HG03025 (cell line): ENCODE data around the gene TMBIM1.

Source experiments
- ATAC-seq: cut with Tn5 transposase; IDR thresholded peaks from one replicate; pipeline ENCODE4 v1.9.1; 2021; ENCODE audit warnings: mild to moderate bottlenecking, moderate library complexity; ENCODE audit not compliant: unreplicated experiment, low FRiP score

The TMBIM1 gene, protein sequence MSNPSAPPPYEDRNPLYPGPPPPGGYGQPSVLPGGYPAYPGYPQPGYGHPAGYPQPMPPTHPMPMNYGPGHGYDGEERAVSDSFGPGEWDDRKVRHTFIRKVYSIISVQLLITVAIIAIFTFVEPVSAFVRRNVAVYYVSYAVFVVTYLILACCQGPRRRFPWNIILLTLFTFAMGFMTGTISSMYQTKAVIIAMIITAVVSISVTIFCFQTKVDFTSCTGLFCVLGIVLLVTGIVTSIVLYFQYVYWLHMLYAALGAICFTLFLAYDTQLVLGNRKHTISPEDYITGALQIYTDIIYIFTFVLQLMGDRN

DNA sequence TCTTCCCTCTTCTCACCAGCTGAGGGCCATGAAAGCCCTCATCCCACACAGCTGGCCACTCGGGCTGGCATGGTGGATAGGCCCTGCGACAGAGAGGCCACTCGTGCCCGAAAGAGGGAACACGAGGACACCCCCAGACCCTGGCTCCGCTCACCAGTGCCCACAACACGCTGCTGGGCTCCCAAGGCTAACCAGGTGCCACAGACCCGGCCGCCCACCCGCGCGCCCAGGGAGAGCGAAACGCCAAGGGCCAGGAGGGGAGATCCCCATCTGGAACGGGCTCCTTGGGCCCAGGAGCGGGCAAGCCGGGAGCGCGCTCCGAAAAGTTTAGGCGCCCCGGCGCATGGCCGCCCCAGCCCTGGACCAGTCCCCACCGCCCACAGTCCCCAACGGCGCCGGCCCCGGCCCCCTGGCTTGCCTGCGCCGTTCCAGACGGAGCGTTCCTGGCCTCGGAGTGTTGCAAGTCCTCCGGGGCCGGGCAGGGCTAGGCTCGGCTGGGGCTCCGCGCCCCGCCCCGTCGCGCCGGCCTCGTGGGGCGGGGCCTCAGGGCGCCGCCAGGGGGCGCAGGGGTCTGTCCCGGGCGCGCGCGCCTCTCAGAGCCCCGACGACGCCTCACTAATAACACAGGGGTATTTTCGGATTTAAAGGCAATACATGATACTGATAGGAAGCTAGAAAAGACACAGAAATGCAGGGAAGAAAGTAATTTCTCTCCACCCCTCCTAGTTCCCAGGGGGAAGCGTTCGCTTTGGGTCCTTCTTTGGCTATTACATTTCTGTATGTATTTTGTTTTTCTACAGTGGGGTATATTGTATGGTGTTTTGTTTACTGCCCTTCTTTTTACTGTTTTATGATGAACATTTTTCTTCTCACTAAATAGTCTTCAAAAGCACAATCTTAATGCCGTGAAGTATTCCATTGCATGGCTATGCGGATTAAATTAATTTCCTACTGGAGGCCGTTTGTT is at the start of gene TMBIM1:
TSS of gene TMBIM1 (minus strand) at position 456 of the 967 bp plus-strand sequence. CDS start 10,362 bp downstream, outside the sequence.
- peak; percentile 68 for ATAC-seq

DNA sequence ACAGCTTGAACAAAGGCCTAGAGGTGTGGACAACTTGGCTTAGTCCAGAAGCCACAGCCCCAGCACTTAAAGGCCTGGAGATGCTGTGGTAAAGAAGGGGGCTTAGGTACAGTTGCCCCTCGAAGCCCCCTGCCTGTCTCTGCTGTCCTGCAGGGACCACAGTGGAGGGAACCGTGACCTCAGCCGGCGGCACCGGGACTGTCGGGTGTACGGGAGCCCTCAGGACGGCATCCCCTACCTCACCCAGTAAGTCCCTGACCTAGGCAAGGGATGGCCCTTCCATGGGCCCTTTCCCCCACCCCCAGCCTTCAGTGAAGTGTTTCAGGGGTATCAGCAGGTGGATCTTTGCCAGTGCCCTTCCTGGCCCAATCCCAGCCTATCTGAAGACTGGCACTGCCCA is 49.1 kb upstream of the TMBIM1 start:
- ATAC-seq = no peak

DNA sequence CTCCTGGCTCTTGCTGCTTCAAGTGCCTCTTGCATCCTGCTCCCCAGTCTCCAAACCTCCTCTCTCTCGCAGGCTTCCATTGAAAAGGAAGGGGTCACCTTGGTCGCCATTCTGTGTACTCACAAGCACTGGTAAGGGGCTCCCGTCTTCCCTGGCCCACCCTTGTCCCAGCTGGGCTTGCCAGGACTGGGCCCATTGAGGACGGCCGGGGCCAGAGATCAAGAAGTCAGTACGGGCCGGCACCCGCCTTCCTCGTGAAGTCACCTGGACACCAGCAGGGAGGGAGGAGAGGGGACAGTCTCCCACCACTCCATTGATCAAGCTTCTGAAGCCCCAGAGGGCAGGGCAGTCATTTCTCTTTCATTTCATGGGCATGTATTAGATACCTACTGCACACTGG is 48.4 kb upstream of the TMBIM1 start:
- ATAC-seq = no peak

DNA sequence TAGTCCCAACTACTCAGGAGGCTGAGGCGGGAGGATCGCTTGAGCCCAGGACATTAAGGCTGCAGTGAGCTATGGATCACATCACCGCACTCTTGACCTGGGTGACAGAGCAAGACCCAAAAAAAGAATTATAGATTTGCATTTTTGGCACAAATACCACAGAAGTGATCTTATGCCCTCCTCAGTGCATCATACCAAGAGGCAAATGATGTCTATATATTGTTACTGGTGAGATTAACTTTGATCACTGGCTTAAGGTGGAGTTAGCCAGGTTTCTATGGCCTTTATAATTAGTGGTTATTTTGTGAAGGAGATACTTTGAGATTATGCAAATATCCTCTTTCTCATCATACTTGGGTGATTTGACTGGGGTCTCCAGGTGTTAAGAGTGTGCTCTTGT is 42.2 kb upstream of the TMBIM1 start:
- no peak for ATAC-seq

DNA sequence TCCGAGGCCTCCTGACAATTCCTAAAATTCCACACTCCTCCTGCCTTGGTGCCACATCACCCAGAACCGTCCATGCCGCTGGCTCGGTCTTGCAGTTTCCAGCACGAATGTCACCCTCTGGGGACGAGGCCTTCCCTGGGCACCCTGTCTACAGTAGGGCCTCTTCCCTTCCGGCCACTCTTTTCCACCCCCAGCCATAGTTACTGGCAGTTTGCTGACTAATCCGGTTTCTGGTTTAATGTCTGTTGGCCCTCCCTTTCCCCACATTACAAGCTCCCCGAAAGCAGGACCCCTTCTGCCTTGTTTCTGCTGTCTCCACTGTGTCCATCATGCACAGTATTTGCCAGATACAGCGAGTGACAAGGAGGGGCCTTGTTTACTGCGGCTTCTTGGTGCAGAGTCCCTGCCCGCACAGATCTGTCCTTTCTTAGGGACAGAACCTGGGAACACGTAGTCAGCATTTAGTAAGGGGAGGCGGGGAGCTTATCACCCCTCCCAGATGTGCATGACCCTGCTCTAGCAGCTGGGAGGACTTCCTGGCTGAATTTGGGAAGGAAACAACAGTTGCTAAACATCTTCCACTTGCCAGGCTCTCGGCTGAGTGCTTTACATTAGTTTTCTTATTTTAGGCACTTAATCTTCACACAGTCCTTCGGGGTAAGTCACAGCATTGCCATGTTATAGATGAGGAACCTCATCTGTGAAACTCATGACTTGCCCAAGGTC is 40.8 kb upstream of the TMBIM1 start:
- ATAC-seq = no peak

DNA sequence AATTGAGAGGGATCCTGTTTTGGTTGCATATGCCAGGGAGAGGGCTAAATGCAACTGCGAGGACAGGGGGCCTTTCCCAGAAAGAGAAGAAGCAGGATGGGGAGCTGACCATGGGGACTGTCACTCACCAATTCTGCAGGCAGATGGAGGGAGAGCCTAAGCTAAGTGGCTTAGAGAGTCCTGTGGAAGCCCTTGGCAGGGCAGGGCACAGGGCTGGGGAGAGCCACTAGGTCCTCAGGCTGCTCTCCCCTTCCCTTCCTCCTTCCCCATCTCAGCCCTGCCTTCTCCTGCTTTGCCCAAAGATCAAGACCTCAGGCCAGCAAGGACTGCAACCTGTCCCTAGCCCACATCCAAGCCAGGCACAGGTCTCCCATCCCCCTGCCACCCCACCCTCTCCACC is 40.0 kb upstream of the TMBIM1 start:
- ATAC-seq = no peak

DNA sequence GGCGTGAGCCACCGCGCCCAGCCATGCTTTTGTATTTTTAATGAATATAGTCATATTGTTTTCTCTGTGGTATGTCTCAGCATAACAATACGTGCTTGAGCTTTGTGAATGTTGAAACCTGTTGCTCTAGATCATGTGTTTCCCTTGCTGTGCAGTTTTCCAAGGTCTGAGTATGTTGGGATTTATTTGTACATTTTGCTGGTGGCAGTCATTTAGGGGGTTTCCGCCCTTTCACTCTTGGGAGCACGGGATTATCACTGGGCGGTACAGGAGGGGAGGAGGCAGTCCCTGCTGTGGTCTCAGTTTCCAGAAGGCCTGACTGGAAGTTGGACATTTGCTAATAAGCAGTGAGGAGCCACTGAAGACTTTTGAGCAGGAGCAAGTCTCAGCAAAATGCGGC is 39.4 kb upstream of the TMBIM1 start:
- no peak for ATAC-seq

DNA sequence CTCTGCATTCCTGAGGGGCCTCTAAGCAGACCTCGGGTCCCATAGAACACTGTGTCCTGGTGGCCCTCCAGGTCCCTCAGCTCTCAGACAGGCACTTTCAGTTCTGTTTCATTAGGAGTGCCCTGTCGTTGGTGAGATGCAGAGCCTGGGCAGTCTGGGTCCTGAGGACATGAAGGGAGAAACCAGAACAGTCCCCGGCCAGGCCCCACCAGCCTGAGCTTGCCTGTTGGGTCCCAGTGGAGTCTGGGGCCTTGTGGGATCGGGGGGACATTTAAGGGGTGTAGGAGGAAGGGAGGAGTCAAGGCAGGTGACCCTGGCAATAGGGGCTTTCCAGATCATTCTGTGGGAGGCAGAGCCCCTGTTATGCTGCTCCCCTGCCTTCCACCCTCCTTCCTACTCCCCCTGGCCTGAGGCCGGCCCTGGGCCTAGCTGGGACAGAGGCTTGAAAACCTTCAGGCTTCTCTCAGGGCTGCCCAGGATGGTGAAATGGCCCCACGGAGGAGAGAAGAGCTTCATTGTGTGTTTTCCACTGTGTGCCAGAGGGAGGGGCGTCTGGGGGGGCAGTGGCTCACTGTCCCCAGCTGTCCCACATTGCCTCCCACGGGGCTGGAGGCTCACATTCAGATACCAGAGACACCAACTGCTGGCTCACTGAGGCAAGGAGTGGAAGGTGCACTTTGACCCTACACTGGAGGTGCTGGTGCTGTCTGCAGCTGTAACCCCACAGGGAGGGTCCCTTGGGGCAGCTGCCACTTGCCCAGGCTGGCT is 37.7 kb upstream of the TMBIM1 start:
- peak; percentile 40 for ATAC-seq

DNA sequence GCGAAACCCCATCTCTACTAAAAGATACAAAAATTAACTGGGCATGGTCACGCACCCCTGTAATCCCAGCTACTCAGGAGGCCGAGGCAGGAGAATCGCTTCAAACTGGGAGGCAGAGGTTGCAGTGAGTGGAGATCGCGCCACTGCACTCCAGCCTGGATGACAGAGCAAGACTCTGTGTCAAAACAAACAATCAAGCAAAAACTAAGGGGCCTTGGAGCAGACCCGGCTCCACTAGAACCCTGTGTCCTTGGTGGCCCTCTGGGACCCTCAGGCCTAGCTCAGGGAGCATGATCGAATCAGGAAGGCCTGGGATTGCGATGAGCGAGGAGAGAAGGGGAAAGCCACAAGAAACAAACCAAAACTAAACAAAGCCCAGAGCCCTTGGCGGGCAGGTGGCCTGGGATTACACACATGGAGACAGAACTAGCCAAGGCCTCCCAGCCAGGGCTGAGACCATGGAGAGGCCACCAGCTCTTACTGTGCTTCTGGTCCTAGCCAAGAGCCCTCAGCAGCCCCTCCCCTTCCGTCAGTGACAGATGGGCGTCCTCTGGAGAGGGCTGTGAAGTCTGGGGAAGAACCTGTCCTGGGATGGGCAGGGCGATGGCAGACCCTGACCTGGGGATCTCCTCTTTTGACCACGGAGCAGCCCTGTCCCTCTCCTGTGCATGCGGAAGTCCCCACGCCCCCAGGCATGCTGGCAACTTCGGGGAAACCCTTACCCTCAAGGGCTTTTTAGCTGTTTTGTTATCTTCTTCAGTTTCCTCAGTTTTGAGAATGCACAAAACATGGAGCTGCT is 36.9 kb upstream of the TMBIM1 start:
- peak; percentile 29 for ATAC-seq

DNA sequence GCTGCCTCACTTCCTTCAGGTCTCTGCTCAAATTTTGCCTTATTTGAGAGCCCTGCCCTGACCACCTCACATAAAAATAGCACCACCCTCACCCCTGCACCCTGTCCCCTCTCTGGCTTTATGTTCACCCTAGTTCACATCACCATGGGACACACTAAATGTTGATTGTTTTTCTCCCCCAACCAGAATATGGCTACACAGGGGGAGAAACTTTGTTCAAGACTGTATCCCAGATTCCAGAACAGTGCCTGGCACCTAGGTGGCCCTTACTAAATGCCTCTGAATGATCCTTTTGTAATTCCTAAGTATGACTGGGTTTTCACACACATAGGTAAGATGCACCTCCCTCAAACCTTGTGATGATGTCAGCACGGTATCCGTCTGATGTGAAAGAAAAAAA is 36.0 kb upstream of the TMBIM1 start:
- no peak for ATAC-seq

DNA sequence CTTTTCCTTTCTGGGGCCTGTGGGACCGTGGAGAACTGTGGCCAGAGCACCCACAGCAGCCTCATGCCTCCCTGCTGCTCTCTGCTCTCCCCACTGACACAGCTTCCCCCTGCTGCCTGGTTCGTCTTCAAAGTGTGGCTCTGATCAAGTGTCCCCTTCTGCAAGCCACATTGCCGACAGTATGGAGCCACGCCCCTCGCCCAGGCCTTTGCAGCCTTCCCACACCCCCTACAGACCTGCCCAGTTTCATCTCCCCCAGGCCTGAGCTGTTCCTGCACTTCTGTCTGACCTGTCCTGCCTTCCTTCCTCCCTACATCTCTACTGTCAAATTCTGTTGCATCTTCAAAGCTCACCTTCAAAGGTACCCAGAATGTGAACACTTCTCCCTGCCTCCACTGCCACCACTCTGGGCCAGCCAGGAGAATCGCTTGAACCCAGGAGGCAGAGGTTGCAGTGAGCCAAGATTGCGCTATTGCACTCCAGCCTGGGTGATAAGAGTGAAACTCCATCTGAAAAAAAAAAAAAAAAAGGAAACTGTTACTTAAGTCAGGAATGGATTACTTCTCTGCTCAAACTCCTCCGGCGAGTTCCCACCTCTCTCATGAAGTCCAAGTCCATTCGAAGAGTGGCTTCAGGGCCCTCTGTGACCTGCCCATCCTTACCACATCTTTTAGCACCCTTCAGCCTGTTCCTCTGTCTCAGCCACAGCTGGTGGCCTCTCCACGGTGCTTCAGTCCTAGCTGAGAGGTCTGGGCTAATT is 35.3 kb upstream of the TMBIM1 start:
- no peak for ATAC-seq

DNA sequence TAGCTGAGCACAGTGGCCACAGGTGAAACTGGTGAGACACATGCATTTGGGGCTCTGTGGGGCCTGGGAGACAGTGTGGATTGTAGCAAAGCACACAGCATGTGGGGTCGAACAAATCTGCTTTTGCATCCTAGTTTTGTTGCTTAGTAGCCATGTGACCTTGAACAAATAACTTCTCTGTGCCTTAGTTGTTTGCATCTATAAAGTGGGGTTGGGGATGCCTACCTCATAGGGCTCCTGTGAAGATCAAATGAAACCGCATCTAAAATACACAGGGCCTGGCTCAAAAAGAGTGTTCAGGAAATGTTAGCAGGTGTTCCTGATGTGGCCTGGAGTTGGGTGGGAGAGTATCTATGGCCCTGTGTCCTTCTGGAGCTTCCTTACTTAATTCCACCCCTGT is 34.0 kb upstream of the TMBIM1 start:
- ATAC-seq = no peak

DNA sequence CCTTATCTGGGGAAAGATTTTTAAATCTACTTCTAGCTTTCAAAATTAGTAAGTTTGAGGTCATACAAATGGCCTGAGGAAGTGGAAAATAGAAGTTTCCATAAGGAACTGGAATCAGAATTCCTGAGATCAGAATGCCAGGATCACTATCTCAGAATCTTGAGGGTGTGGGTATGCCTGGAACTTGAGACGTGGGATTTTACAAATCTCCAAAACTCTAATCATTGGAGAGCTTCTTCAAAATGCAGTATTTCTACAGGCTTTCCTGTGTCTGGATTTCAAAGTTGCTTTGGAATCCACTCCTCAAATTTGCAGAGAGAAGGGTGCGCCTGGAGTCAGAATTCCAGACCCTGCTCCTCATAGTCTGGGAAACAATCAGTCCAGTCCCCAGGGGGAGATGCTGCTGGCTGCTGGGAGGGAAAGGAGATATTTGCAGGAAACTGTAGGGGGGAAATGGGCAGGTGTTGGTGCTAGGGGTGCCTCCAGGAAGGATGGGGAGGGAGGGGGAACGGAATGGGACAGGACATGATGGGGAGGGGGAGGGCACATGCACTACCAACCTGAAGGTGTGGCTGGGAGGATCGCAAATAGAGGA is 33.4 kb upstream of the TMBIM1 start:
- ATAC-seq = no peak

DNA sequence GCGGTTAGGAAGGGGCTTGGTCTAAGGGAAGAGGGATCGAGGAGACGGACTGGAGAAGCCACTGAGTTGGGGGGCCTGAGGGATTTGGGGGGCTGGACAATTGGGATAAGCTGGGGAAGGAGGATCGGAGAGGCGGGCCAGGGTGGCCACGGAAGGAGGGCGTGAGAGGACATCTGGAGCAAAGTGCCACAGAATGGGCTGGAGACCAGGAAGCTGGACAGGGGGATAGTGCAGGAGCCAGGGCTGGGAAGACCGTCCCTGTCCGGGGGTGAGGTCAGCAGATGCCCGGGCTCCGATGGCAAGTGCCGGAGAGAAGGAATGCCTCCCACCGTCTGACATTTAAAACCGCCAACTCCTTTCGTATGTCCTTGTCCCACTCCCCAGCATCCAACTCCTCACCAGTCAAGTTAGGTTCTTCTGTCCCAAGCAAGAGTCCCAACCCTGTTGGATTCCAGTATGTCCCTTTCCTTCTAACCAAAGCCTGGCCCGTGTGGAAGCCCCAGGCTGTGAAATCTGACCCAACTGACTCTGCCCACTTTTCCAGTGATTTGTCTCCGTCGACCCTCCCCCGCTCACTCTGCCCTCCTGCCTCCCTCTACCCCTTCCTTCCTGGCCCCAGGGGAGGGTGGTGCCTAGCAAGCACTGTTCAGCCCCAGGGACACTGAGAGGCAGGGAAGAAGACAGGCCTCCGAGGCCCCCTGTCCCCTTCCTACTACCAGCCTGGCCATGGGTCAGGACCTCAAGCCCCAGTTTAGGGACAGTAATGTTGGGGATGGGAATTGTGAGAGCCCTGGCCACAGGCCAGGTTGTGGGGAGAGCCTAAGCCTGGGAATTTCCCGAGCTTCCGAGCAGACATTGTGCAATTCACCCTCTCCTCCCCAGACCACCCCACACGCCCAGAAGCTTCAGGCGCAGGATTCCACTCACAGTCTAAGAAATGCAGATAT is 31.5 kb upstream of the TMBIM1 start:
- ATAC-seq = no peak

DNA sequence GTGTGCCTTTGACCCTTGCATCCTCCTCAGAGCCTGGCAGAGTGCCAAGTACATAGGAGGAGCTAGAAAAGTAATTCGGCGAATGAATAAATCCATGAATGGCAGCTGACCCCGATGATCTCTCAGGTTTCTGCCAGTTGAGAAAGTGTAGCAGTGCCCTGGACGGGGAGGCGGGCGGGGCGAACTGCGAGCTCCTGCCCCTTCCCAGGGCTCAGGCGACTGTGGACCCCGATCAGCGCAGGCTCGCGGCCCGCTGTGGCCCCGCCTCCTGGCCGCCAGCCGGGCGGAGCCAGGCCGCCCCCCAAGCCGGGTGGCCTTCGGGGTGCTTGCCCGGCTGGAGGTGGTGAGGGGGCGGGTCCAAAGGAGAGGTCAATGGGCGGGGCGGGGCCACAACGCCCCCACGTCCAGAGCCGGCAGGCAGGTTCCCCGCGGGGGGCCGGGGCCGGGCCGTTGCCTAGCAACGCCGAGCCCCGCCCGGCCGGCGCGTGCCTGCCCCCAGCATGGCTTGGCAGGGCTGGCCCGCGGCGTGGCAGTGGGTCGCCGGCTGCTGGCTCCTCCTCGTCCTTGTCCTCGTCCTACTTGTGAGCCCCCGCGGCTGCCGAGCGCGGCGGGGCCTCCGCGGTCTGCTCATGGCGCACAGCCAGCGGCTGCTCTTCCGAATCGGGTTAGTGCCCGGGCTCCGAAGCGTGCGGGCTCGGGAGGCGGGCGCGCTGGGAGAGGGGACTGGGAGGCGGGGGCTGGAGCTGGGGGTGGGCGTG is 30.6 kb upstream of the TMBIM1 start:
- ATAC-seq = peak; percentile 56

DNA sequence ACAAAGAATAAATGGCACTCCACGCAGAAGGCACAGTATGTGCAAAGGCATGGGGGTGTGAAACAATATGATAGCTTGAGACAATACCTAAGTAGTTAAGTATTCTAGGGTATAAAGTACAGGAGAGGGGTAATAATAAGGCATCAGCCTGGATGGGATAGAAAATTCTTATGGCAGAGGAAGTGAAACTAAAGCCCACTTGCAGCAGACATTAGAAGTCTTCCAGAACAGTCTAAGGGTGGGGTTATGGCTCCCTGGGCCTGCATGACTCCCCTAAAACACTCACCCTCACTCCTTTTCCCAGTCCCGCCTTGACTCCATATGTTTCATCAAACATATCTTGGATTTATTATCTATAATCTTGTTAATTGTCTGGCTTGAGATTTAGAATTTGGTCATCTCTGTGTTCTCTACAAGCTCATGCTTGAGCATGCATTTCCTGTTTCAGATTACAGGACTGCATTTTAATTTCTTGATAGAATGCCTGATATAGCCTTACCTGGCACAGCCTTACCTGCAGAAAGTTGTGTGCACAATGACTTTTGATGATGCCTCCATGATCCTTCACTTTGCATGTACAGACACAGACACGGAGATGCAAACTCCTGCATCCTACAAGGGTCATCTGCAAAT is 28.5 kb upstream of the TMBIM1 start:
- ATAC-seq = no peak
